Activated CD4-positive, alpha-beta T cell treated with anti-CD3 and anti-CD28 coated beads, Interleukin-2, Interleukin-4, amounts not matched to agents 100 ng/mL and 50 ng/mL, durations not matched to agents 16 hours and 8 hours (primary cell): ENCODE results near the gene EXOC3L4.

ENCODE experiments used
- DNase-seq: peaks from one replicate; pipeline ENCODE4 v3.0.0-alpha.2; 2020; ENCODE audit warnings: low spot score

Gene EXOC3L4

DNA sequence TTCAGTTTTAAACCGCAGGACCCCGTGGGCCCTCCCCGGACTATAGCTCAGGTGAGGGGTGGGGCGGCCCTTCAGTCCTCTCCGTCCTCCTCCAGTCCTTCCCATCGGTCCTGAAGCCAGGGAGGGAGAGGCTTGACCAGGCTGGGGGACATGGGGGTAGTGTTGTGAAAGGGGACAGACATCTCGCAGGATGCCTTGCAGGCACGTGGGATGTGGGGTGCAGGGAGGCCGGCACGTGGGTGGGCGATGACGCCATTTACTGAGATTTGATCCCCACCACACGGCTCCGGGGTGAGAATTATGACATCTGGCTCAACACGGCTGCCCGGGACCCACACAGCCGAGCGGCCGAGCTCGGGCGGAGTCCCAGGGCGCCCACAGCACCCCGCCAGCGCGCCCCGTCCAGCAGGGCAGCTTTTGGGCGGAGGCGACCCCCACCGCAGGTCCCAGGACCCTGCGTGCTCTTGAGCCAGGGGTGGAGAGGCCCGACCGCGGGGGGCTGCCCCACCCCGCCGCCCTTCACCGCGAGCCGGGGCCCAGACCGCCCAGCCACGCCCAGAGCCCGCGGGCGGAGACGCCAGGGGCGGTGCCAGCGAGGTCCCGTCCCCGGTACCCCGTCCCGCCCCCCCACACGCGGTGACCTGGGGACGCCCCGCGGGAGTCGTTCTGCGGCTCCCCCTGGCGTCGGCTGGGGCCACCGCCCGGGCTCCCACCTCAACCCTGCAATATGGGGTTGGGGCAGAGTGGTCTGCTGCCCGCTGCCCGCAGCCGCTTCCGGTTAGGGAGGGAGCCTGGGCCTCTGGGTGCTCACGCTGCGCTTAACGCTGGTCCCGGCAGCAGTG lies 3.3 kb upstream of the EXOC3L4 start:
- DNase-seq, result peak; percentile 63

GRCh38 chr14:103091883-103092222 lies 2.7 kb upstream of the EXOC3L4 start:
- no peak for DNase-seq

DNA sequence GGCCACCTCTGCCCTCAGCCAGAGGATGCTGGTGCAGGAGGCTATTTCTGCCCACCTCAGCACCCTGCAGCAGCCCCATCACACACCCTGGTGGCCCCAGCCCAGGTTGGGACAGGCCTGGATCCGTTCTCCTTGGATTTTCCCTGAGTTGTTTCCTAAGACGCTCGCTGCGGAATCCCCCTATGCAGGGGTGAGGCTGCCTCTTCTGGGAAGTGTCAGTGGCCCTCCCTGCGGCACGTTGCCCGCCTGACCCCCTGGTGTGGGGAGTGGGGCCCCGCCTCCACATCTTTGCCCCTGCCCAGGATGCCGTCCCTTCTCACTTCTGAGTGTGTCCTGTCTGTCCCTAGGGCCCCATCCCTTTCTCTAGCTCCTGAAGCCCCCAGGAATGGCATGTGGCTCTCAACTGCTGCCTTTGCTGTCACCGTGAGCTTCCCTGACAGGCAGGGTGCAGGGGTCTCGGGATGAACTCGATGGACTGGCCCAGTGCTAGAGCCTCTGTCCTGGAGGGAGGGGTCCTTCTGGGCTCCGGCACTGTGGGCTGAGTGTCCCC lies 594 bp upstream of the EXOC3L4 start:
- DNase-seq, result no peak

DNA sequence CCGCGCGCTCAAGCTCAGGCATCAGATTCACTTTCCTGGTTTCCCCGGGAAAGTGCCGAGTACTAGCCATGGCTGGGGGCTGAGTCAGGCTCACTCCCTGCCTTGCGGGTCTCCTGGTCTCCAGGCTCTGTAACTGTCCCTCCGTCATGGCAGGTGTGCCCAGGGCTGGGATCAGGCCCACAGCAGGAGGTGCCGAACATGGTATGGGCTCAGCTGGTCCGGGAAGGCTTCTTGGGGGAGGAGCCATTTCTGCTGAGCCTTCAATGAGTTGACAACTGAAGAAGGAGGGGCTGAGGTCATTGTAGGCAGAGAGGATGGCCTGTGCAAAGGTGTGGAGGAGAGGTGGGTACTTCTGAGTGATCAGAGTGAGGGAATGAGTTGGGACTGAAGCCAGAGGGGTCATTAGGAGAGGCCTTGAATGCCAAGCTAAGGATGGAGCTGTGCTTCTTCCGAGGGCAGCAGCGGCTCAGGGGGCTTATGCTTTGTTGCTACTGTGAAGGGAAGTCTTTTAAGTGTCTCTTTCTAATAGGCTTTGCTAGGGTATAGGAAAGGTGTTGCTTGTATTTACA lies 769 bp downstream of the EXOC3L4 start:
- no peak for DNase-seq

GRCh38 chr14:103096387-103096786 lies 1.9 kb downstream of the EXOC3L4 start:
- no peak for DNase-seq

GRCh38 chr14:103097244-103097993 lies 2.9 kb downstream of the EXOC3L4 start:
- DNase-seq, result no peak

GRCh38 chr14:103097994-103098957 lies 3.8 kb downstream of the EXOC3L4 start:
- DNase-seq, result no peak

- DNase-seq, result no peak
Observed at GRCh38 chr14:103099081-103099732, 4.7 kb downstream of the EXOC3L4 start.

DNA sequence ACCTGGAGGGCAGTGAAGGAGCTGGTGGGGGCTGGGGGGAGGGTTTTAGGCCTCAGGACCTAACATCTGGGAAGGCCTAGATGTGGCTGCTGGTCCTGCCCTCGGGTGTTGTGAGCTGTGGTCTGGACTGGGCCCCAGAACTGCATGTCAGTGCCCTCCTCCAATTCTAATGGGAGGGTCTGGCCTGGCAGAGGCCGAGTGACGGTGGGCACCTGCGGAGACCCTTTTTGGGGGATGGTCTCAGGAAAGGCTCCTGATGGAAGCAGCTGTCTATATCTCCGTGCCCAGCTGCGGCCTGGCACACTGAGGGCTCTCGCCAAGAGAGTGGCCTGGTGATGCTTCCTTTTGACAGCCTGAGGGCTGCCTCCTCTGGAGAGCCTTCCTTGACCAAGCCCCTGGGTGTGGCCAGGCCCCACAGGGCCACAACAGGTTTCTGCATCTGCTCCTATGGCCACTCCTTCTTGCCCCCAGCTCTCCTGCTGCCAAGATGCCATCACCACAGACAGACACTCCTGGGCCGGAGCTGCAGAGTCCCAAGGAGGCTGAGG lies 5.3 kb downstream of the EXOC3L4 start:
- no peak for DNase-seq

GRCh38 chr14:103100281-103101121 lies 6.0 kb downstream of the EXOC3L4 start:
- DNase-seq, result no peak

DNA sequence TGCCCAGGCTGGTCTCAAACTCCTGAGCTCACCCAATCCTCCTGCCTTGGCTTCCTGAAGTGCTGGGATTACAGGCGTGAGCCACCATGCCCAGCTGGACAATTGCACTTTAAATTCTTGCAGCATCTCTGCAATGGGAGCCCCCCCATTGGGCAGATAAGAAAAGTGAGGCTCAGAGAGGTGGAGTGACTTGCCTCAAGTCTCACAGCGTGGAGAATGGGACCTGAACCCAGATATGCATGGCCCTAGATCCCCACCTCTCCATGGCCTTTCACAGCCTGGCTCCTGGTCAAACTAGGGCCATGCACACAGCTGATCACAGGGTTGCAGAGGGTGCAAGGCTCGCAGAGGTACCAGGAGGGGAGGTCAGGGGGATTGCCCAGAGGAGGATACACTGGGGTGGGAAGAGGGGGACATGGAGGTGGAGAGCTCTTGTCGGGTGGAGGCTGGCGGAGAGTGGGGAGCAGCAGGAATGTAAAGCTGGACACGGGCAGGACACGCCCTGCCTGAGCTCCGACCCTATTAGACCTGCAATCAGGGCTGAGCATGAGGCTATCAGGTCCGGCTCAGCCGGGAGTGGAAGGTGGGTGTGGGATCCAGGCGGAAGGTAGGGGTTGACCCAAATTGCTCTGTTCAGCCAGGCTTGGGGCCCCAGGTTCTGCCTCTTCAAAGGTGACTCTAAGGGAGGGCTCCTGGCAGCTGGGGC lies 6.9 kb downstream of the EXOC3L4 start:
- DNase-seq, result no peak

DNA sequence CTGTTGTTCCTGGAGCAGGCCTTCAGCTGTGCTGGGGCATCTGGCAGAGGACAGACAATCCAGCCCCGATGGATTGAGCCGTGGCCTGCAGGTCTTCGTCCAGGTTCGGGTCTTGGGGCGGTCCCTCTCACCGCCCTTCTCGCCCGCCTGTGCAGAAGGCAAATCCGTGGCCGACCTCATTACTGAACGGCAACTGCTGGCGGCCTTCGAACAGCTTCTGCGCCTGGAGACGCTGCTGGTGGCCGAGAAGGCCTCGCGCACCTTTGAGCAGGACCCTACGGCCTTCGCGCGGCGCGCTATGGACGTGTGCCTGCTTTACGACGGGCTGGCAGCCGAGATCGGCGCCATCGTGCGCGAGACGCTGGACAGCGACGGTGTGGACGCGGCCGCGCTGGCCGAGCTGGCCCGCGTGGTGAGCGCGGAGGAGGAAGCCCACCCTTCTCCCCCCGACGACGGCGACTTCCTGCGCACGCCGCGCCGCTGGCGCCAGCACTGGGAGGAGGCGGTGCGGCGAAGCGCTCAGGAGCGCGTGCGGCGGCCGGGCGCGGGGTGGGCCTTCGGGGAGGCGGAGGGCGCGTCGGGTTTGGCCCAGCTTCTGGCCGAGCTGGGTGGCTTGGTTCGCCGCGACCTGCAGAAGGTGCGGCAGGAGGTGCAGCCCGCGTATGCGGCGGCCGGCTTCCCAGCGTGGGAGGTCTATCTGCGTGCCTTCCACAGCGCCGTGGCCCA lies 7.6 kb downstream of the EXOC3L4 start:
- no peak for DNase-seq

DNA sequence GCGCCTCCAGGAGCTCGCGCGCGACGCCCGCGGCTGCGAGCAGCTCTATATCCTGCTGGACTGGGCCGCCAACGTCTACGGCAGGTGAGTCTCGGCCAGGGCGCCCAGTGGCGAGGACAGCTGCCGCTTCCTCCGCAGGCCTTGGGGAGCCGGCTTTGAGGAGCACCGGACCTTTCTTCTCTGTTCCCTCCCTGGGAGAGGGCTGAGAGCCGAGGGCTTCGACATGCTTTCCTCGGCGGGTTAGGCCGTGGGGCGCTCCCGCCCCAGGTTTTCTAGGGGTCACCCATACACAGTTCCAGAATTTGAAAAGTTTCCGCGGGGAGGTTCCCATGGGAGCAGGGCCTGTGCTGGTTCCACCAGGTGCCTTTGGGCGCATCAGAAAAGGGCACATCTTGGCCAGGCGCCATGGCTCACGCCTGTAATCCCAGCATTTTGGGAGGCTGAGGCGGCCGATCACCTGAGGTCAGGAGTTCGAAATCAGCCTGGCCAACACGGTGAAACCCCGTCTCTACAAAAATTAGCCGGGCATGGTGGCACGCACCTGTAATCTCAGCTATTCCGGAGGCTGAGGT lies 8.2 kb downstream of the EXOC3L4 start:
- DNase-seq, result no peak

- DNase-seq, result no peak
Observed at GRCh38 chr14:103103461-103104388, 9.2 kb downstream of the EXOC3L4 start.

GRCh38 chr14:103104389-103104653 lies 9.8 kb downstream of the EXOC3L4 start:
- DNase-seq, result no peak

DNA sequence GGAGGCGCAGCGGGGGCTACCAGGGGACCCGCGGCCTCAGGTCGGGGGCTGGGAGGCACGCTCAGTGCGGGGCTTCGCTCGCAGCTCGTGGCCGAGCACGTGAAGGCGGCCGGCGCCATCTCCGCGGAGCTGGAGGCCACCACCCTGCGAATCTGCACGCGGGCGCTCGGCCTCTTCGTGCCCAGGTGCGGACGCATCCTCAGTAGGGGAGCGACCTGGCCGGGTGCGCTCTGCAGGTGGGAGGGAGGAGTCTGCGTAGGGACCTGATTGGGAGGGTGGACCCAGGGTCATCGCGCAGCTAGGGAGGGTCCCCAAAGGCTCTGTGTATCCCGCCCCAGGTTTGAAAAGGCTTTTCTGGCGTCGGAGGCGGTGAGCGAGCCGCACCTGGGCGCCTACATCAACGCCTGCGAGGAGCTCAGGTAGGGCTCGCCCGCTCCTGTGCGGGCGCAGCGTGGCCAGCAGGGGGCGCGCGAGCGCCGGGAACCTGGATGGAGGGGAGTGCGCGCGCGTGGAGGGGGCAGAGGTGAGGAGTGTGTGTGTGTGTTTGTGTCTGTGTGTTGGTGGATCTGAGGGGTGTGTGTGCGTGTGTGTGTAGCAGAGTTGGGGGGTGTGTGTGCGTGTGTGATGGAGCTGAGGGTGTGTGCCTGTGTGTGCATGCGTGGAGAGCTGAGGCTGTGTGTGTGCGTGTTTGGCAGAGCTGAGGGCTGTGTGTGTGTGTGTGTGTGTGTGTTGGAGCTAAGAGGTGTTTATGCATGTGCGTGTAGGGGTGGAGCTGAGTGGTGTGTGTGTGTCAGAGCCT lies 10.3 kb downstream of the EXOC3L4 start:
- peak; percentile 64 for DNase-seq
